ENCODE measurements around the gene LDB2.

LDB2 gene

GRCh38 chr4:16707874-16708273, 190.6 kb downstream of the LDB2 start:
- TF ChIP-seq POLR2AphosphoS5 (IDR thresholded peaks at IDR 0.05; ENCODE audit: low read depth, low read length) (no peak), TAF1 (IDR thresholded peaks at IDR 0.05; ENCODE audit: borderline replicate concordance, low read depth, low read length) (no peak), POLR2A (IDR thresholded peaks at IDR 0.05; ENCODE audit: low read depth, low read length) (no peak)
- no peak for DNase-seq (ENCODE audit: insufficient read length)
- FAIRE-seq, result no peak

GRCh38 chr4:16706251-16706650, 192.2 kb downstream of the LDB2 start:
- DNase-seq (ENCODE audit: insufficient read length), result no peak
- no peak for FAIRE-seq
- TF ChIP-seq POLR2A (IDR thresholded peaks at IDR 0.05; ENCODE audit: low read depth, low read length), result no peak
- TF ChIP-seq TAF1 (IDR thresholded peaks at IDR 0.05; ENCODE audit: borderline replicate concordance, low read depth, low read length), result no peak
- no peak for TF ChIP-seq POLR2AphosphoS5 (IDR thresholded peaks at IDR 0.05; ENCODE audit: low read depth, low read length)

GRCh38 chr4:16705341-16705740, 193.1 kb downstream of the LDB2 start:
- TF ChIP-seq POLR2AphosphoS5 (IDR thresholded peaks at IDR 0.05; ENCODE audit: low read depth, low read length) (no peak), POLR2A (IDR thresholded peaks at IDR 0.05; ENCODE audit: low read depth, low read length) (no peak), TAF1 (IDR thresholded peaks at IDR 0.05; ENCODE audit: borderline replicate concordance, low read depth, low read length) (no peak)
- FAIRE-seq, result no peak
- DNase-seq (ENCODE audit: insufficient read length), result no peak

GRCh38 chr4:16704489-16704888, 194.0 kb downstream of the LDB2 start:
- TF ChIP-seq POLR2A (IDR thresholded peaks at IDR 0.05; ENCODE audit: low read depth, low read length) (no peak), POLR2AphosphoS5 (IDR thresholded peaks at IDR 0.05; ENCODE audit: low read depth, low read length) (no peak), TAF1 (IDR thresholded peaks at IDR 0.05; ENCODE audit: borderline replicate concordance, low read depth, low read length) (no peak)
- DNase-seq (ENCODE audit: insufficient read length) (no peak), FAIRE-seq (no peak)

GRCh38 chr4:16695896-16696295, 202.5 kb downstream of the LDB2 start:
- FAIRE-seq (no peak), DNase-seq (ENCODE audit: insufficient read length) (no peak)
- TF ChIP-seq POLR2AphosphoS5 (IDR thresholded peaks at IDR 0.05; ENCODE audit: low read depth, low read length) (no peak), POLR2A (IDR thresholded peaks at IDR 0.05; ENCODE audit: low read depth, low read length) (no peak), TAF1 (IDR thresholded peaks at IDR 0.05; ENCODE audit: borderline replicate concordance, low read depth, low read length) (no peak)

GRCh38 chr4:16694884-16695276, 203.6 kb downstream of the LDB2 start:
- DNase-seq (ENCODE audit: insufficient read length), result no peak
- no peak for TF ChIP-seq TAF1 (IDR thresholded peaks at IDR 0.05; ENCODE audit: borderline replicate concordance, low read depth, low read length)
- no peak for TF ChIP-seq POLR2AphosphoS5 (IDR thresholded peaks at IDR 0.05; ENCODE audit: low read depth, low read length)
- TF ChIP-seq POLR2A (IDR thresholded peaks at IDR 0.05; ENCODE audit: low read depth, low read length), result no peak
- FAIRE-seq, result no peak

GRCh38 chr4:16694173-16694883, 204.1 kb downstream of the LDB2 start:
- no peak for FAIRE-seq
- no peak for TF ChIP-seq POLR2AphosphoS5 (IDR thresholded peaks at IDR 0.05; ENCODE audit: low read depth, low read length)
- TF ChIP-seq TAF1 (IDR thresholded peaks at IDR 0.05; ENCODE audit: borderline replicate concordance, low read depth, low read length), result no peak
- no peak for TF ChIP-seq POLR2A (IDR thresholded peaks at IDR 0.05; ENCODE audit: low read depth, low read length)

GRCh38 chr4:16693641-16694040, 204.8 kb downstream of the LDB2 start:
- DNase-seq (ENCODE audit: insufficient read length) (no peak), FAIRE-seq (no peak)
- TF ChIP-seq TAF1 (IDR thresholded peaks at IDR 0.05; ENCODE audit: borderline replicate concordance, low read depth, low read length), result no peak
- no peak for TF ChIP-seq POLR2AphosphoS5 (IDR thresholded peaks at IDR 0.05; ENCODE audit: low read depth, low read length)
- no peak for TF ChIP-seq POLR2A (IDR thresholded peaks at IDR 0.05; ENCODE audit: low read depth, low read length)

More at GRCh38 chr4:16694173-16694883, 204.1 kb downstream of the LDB2 start:
- DNase-seq (ENCODE audit: insufficient read length), result no peak

- TF ChIP-seq POLR2AphosphoS5 (IDR thresholded peaks at IDR 0.05; ENCODE audit: low read depth, low read length), result no peak
- TF ChIP-seq TAF1 (IDR thresholded peaks at IDR 0.05; ENCODE audit: borderline replicate concordance, low read depth, low read length), result no peak
- no peak for TF ChIP-seq POLR2A (IDR thresholded peaks at IDR 0.05; ENCODE audit: low read depth, low read length)
- FAIRE-seq, result no peak
- DNase-seq (ENCODE audit: insufficient read length), result no peak
These were observed 205.4 kb downstream of the LDB2 start for GRCh38 chr4:16692961-16693506.

GRCh38 chr4:16692524-16692923, 205.9 kb downstream of the LDB2 start:
- DNase-seq (ENCODE audit: insufficient read length) (no peak), FAIRE-seq (no peak)
- TF ChIP-seq POLR2AphosphoS5 (IDR thresholded peaks at IDR 0.05; ENCODE audit: low read depth, low read length) (no peak), POLR2A (IDR thresholded peaks at IDR 0.05; ENCODE audit: low read depth, low read length) (no peak)

- FAIRE-seq (no peak), DNase-seq (ENCODE audit: insufficient read length) (no peak)
- TF ChIP-seq TAF1 (IDR thresholded peaks at IDR 0.05; ENCODE audit: borderline replicate concordance, low read depth, low read length) (no peak), POLR2A (IDR thresholded peaks at IDR 0.05; ENCODE audit: low read depth, low read length) (no peak), POLR2AphosphoS5 (IDR thresholded peaks at IDR 0.05; ENCODE audit: low read depth, low read length) (no peak)
These were observed 206.4 kb downstream of the LDB2 start for GRCh38 chr4:16692046-16692445.

- DNase-seq (ENCODE audit: insufficient read length), result no peak
- TF ChIP-seq TAF1 (IDR thresholded peaks at IDR 0.05; ENCODE audit: borderline replicate concordance, low read depth, low read length), result no peak
- TF ChIP-seq POLR2AphosphoS5 (IDR thresholded peaks at IDR 0.05; ENCODE audit: low read depth, low read length), result no peak
- no peak for TF ChIP-seq POLR2A (IDR thresholded peaks at IDR 0.05; ENCODE audit: low read depth, low read length)
- FAIRE-seq, result no peak
These were observed 207.0 kb downstream of the LDB2 start for GRCh38 chr4:16691450-16691849.
